Measurements from ENCODE around the gene MUC5AC. TPM values are rescaled to one million over a fixed set of nuclear protein-coding genes. Genes with fewer than 3 reads are reported as not detected.

Gene MUC5AC
- total RNA-seq, 1 experiment from 2014 or later, result under 0.01 TPM

- Histone ChIP-seq H3K36me3 (ENCODE audit: control insufficient read depth in 1 of 2, insufficient read depth in 2 of 2, low read length in 2 of 2) (no peaks in the 10 kb centered on the region), H4K20me1 (ENCODE audit: insufficient read depth) (no peaks in the 10 kb centered on the region), H3K9ac (ENCODE audit: low read length) (no peak overlapping the region), H3K9me3 (ENCODE audit: control insufficient read depth in 1 of 2, insufficient read depth in 1 of 2, low read depth in 1 of 2, low read length in 2 of 2) (no peaks in the 10 kb centered on the region), H3K79me2 (ENCODE audit: insufficient read depth, low read length) (no peaks in the 10 kb centered on the region), H3K27me3 (ENCODE audit: insufficient read depth, low read length) (no peaks in the 10 kb centered on the region), H3K4me2 (ENCODE audit: low read length) (no peak overlapping the region), H3K4me1 (ENCODE audit: control insufficient read depth in 1 of 2, insufficient read depth in 2 of 2, low read length in 2 of 2) (peaks cover 0 to 6% of the 10 kb centered on the region in 2 experiments; a peak in 1 of 4 replicates), H2AFZ (ENCODE audit: low read depth, low read length, poor library complexity, severe bottlenecking) (no peak overlapping the region), H3K27ac (ENCODE audit: low read depth, low read length) (no peak overlapping the region), H3K9me2 (ENCODE audit: insufficient read depth) (no peaks in the 10 kb centered on the region), H3K4me3 (replicated peaks in 1 of 2; ENCODE audit: low read depth in 1 of 2, low read length in 2 of 2) (no peak overlapping the region)
- DNase-seq (ENCODE audit: low read depth, low spot score) (no peak), ATAC-seq (no peak)
- POLR2A ChIA-PET, result interaction anchor here (0.7 kb wide), 1 partner anchor 248 kb away, joined by 5 read pairs; no protein-coding TSS in a partner anchor
- intact Hi-C loops (cut with micrococcal nuclease), result loop anchor here (1.0 kb wide), 1 partner anchor 119 kb away; no protein-coding TSS in a partner anchor
- TF ChIP-seq RAD21 (IDR thresholded peaks at IDR 0.05; ENCODE audit: low read depth), result peak; percentile 58
- TF ChIP-seq CTCF (IDR thresholded peaks at IDR 0.05 in 2 of 3, conservative IDR thresholded peaks at IDR 0.05 in 1 of 3; ENCODE audit: borderline replicate concordance in 1 of 3, insufficient read depth in 1 of 3, low read depth in 2 of 3, low read length in 2 of 3), result peak; percentile 6 to 27 (median 14); a peak in 1 of 6 replicates
- no peak for TF ChIP-seq POLR2AphosphoS5 (IDR thresholded peaks at IDR 0.05; ENCODE audit: low read depth, low read length)
- no TSS peak for BruUV-seq (replicated peaks)
- CTCF ChIA-PET, result interaction anchor here (0.7 to 1.0 kb wide), 2 partner anchors 30 to 34 kb away, joined by 3 to 4 read pairs; no protein-coding TSS in a partner anchor
- RAD21 ChIA-PET (ENCODE audit: low non-redundant PET in 1 of 2, low total read pairs in 2 of 2, uncharacterized antibody in 2 of 2, unreplicated experiment in 2 of 2), result no interaction called here
Measured at GRCh38 chr11:1233351-1234053, 75.7 kb downstream of the MUC5AC start.

- TF ChIP-seq SIN3A (IDR thresholded peaks at IDR 0.05; ENCODE audit: low read depth), result no peak
- TF ChIP-seq SP1 (IDR thresholded peaks at IDR 0.05; ENCODE audit: low read depth), result no peak
- no peak for TF ChIP-seq EZH2 (IDR thresholded peaks at IDR 0.05)
- TF ChIP-seq ELF1 (IDR thresholded peaks at IDR 0.05; ENCODE audit: borderline replicate concordance, low read depth), result no peak
- no peak for TF ChIP-seq EGR1 (IDR thresholded peaks at IDR 0.05; ENCODE audit: low read depth)
- no peak for TF ChIP-seq JUND (IDR thresholded peaks at IDR 0.05)
- H3K36me3 ChIP-seq (ENCODE audit: control insufficient read depth in 1 of 2, insufficient read depth in 2 of 2, low read length in 2 of 2), result no peaks in the 10 kb centered on the region
- H3K27ac ChIP-seq (ENCODE audit: low read depth, low read length), result no peak overlapping the region
- DNase-seq (ENCODE audit: low read depth, low spot score), result no peak
- CTCF ChIA-PET, result no interaction called here
- no peak overlapping the region for H3K9ac ChIP-seq (ENCODE audit: low read length)
- no peaks in the 10 kb centered on the region for H3K9me2 ChIP-seq (ENCODE audit: insufficient read depth)
- intact Hi-C loops (cut with micrococcal nuclease), result no loop called here
- POLR2A ChIA-PET, result interaction anchor here (0.7 kb wide), 1 partner anchor 247 kb away, joined by 5 read pairs; no protein-coding TSS in a partner anchor
- H3K4me2 ChIP-seq (ENCODE audit: low read length), result no peak overlapping the region
- ATAC-seq, result no peak
- H3K4me1 ChIP-seq (ENCODE audit: control insufficient read depth in 1 of 2, insufficient read depth in 2 of 2, low read length in 2 of 2), result peaks cover 0 to 6% of the 10 kb centered on the region in 2 experiments; a peak in 1 of 4 replicates
- H3K27me3 ChIP-seq (ENCODE audit: insufficient read depth, low read length), result no peaks in the 10 kb centered on the region
- no peaks in the 10 kb centered on the region for H3K9me3 ChIP-seq (ENCODE audit: control insufficient read depth in 1 of 2, insufficient read depth in 1 of 2, low read depth in 1 of 2, low read length in 2 of 2)
- H4K20me1 ChIP-seq (ENCODE audit: insufficient read depth), result no peaks in the 10 kb centered on the region
- RAD21 ChIA-PET (ENCODE audit: low non-redundant PET in 1 of 2, low total read pairs in 2 of 2, uncharacterized antibody in 2 of 2, unreplicated experiment in 2 of 2), result no interaction called here
- no peak overlapping the region for H2AFZ ChIP-seq (ENCODE audit: low read depth, low read length, poor library complexity, severe bottlenecking)
- no TSS peak for BruUV-seq (replicated peaks)
- no peak overlapping the region for H3K4me3 ChIP-seq (replicated peaks in 1 of 2; ENCODE audit: low read depth in 1 of 2, low read length in 2 of 2)
- no peaks in the 10 kb centered on the region for H3K79me2 ChIP-seq (ENCODE audit: insufficient read depth, low read length)
Measured at GRCh38 chr11:1234054-1234720, 76.4 kb downstream of the MUC5AC start.
